ENCODE results near the gene DHX16. TPM values are rescaled to one million over a fixed set of nuclear protein-coding genes. Genes with fewer than 3 reads are reported as not detected.
"Not testable (repeated sequence)": the region's sequence is repeated elsewhere in the genome, so short reads cannot be mapped to it uniquely, and the experiment has no call there.

Gene DHX16
- total RNA-seq (2014; rRNA removed; shearing (Covaris generic)), result 59.5 and 86.3 TPM in 2 replicates

- H3K27ac ChIP-seq, result no peak within 1 kb of the TSS
- H3K27me3 ChIP-seq (replicated peaks), result no peaks in the 10 kb centered on the region
- H3K4me1 ChIP-seq (replicated peaks), result peaks cover 7% of the 10 kb centered on the region
- H3K9me3 ChIP-seq (replicated peaks), result no peaks in the 10 kb centered on the region
- peaks cover 55% of the 10 kb centered on the region for H3K36me3 ChIP-seq
- DNase-seq (ENCODE audit: low read depth in 1 of 2, low spot score in 2 of 2), result peak; percentile 95 to 97
- H3K4me3 ChIP-seq, result peak within 1 kb of the TSS; percentile 72
These were observed at the start of gene DHX16 for GRCh38 chr6:30672445-30673253. DHX16 (minus strand) TSS chr6:30673006; CDS start chr6:30672841, 165 bp downstream.

DNA sequence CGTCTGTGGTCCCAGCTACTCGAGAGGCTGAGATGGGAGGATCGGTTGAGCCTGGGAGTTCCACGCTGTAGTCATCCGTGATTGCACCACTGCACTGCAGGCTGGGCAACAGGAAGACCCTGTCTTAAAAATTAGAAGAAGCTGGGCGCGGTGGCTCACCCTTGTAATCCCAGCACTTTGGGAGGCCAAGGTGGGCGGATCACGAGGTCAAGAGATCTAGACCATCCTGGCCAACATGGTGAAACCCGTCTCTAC, 49.1 kb upstream of the DHX16 start:
- not testable (repeated sequence) for DNase-seq (ENCODE audit: low read depth in 1 of 2, low spot score in 2 of 2); H3K27me3 ChIP-seq (replicated peaks); H3K9me3 ChIP-seq (replicated peaks)
- Histone ChIP-seq H3K4me3 (peak overlapping the region; percentile 78), H3K4me1 (replicated peaks) (peaks cover 58% of the 10 kb centered on the region), H3K27ac (peak overlapping the region; percentile 64), H3K36me3 (peaks cover 64% of the 10 kb centered on the region)

DNA sequence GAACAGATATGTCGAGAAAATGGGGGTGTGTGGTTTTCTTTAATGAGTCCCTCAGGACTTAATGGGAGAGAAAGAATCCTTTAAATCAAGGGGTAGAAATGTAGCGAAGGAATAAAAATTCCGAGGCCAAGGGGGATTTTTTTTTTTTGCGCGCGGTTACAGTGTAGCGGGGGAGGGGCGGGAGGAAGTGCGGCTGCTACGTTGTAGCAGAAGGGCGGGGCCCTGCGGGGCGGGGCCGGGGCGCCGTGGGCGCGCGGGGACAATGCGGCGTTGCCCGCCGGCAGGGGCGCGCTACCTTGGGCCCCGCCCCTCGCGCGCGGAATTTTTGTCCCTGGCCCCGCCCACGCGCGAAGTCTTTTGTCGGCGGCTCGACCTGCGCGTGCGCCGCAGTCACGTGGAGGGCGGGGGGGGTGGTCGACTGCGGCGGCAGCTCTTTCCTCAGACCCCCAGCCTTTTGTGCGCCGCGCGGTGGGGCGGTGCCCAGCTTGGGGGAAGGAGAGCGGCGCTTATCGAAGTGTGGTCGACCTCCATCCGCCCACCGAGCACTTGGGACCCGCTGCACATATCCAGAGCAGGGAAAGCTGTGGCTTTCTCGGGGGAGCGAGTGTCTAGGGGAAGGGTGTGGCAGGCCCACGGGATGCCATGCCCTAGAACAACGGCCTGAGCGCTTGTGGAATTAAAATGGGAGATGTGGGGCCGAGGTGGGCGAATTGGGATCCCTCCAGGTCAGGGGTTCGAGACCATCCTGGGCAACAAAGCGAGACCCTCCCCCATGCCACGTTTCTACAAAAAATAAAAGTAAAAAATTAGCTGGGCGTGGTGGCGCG, 48.6 kb upstream of the DHX16 start:
- peaks cover 5% of the 10 kb centered on the region; the same call in 1 of the 2 replicates for H3K9me3 ChIP-seq (replicated peaks)
- peaks cover 61% of the 10 kb centered on the region for H3K36me3 ChIP-seq
- peak; percentile 89 to 92 for DNase-seq (ENCODE audit: low read depth in 1 of 2, low spot score in 2 of 2)
- H3K4me3 ChIP-seq, result peak overlapping the region; percentile 78
- peak overlapping the region; percentile 93 for H3K27ac ChIP-seq
- H3K27me3 ChIP-seq (replicated peaks), result no peaks in the 10 kb centered on the region; the same call in 1 of the 2 replicates
- H3K4me1 ChIP-seq (replicated peaks), result peaks cover 63% of the 10 kb centered on the region

GRCh38 chr6:30720738-30721197, 48.0 kb upstream of the DHX16 start:
- peak overlapping the region; percentile 78 for H3K4me3 ChIP-seq
- H3K36me3 ChIP-seq, result peaks cover 59% of the 10 kb centered on the region
- DNase-seq (ENCODE audit: low read depth in 1 of 2, low spot score in 2 of 2), result peak in 1 of 2 experiments; percentile 75
- peaks cover 63% of the 10 kb centered on the region for H3K4me1 ChIP-seq (replicated peaks)
- peaks cover 3% of the 10 kb centered on the region; the same call in 1 of the 2 replicates for H3K9me3 ChIP-seq (replicated peaks)
- peak overlapping the region; percentile 93 for H3K27ac ChIP-seq
- no peaks in the 10 kb centered on the region; the same call in 1 of the 2 replicates for H3K27me3 ChIP-seq (replicated peaks)

- Histone ChIP-seq H3K4me3 (peak within 1 kb of the TSS; percentile 78), H3K27ac (peak within 1 kb of the TSS; percentile 93), H3K9me3 (replicated peaks) (no peaks in the 10 kb centered on the region; the same call in 1 of the 2 replicates), H3K27me3 (replicated peaks) (no peaks in the 10 kb centered on the region; the same call in 1 of the 2 replicates), H3K36me3 (peaks cover 53% of the 10 kb centered on the region), H3K4me1 (replicated peaks) (peaks cover 56% of the 10 kb centered on the region)
- peak; percentile 94 to 98 for DNase-seq (ENCODE audit: low read depth in 1 of 2, low spot score in 2 of 2)
These were observed 47.3 kb upstream of the DHX16 start, which contains the start of gene TUBB for GRCh38 chr6:30719791-30720737. TUBB (plus strand) TSS chr6:30720352; CDS start chr6:30720507, 155 bp downstream.

GRCh38 chr6:30719356-30719755, 46.5 kb upstream of the DHX16 start:
- H3K27ac ChIP-seq, result peak overlapping the region; percentile 58
- DNase-seq (ENCODE audit: low read depth in 1 of 2, low spot score in 2 of 2), result no peak
- H3K4me3 ChIP-seq, result peak overlapping the region; percentile 78
- H3K36me3 ChIP-seq, result peaks cover 51% of the 10 kb centered on the region
- H3K4me1 ChIP-seq (replicated peaks), result peaks cover 51% of the 10 kb centered on the region
- H3K9me3 ChIP-seq (replicated peaks), result no peaks in the 10 kb centered on the region; the same call in 1 of the 2 replicates
- H3K27me3 ChIP-seq (replicated peaks), result no peaks in the 10 kb centered on the region; the same call in 1 of the 2 replicates

- H3K27me3 ChIP-seq (replicated peaks); H3K9me3 ChIP-seq (replicated peaks); DNase-seq (ENCODE audit: low read depth in 1 of 2, low spot score in 2 of 2): not testable (repeated sequence)
- peak overlapping the region; percentile 95 for H3K27ac ChIP-seq
- H3K4me1 ChIP-seq (replicated peaks), result peaks cover 40% of the 10 kb centered on the region
- peaks cover 50% of the 10 kb centered on the region for H3K36me3 ChIP-seq
- H3K4me3 ChIP-seq, result peak overlapping the region; percentile 18
These were observed 45.3 kb upstream of the DHX16 start for GRCh38 chr6:30717845-30718720.

GRCh38 chr6:30717129-30717844, 44.5 kb upstream of the DHX16 start, which contains the start of gene MDC1:
MDC1 (minus strand) TSS chr6:30717281; CDS start chr6:30715175, 2,106 bp downstream.
- no peaks in the 10 kb centered on the region; the same call in 1 of the 2 replicates for H3K9me3 ChIP-seq (replicated peaks)
- DNase-seq (ENCODE audit: low read depth in 1 of 2, low spot score in 2 of 2), result peak; percentile 100
- H3K4me1 ChIP-seq (replicated peaks), result peaks cover 32% of the 10 kb centered on the region
- peak within 1 kb of the TSS; percentile 95 for H3K27ac ChIP-seq
- H3K36me3 ChIP-seq, result peaks cover 50% of the 10 kb centered on the region
- peak within 1 kb of the TSS; percentile 47 for H3K4me3 ChIP-seq
- no peaks in the 10 kb centered on the region; the same call in 1 of the 2 replicates for H3K27me3 ChIP-seq (replicated peaks)

GRCh38 chr6:30716879-30717128, 44.0 kb upstream of the DHX16 start:
- no peaks in the 10 kb centered on the region; the same call in 1 of the 2 replicates for H3K9me3 ChIP-seq (replicated peaks)
- H3K4me3 ChIP-seq, result peak overlapping the region; percentile 47
- H3K36me3 ChIP-seq, result peaks cover 50% of the 10 kb centered on the region
- H3K27ac ChIP-seq, result peak overlapping the region; percentile 94
- H3K4me1 ChIP-seq (replicated peaks), result peaks cover 30% of the 10 kb centered on the region
- H3K27me3 ChIP-seq (replicated peaks), result no peaks in the 10 kb centered on the region; the same call in 1 of the 2 replicates
- no peak for DNase-seq (ENCODE audit: low read depth in 1 of 2, low spot score in 2 of 2)

GRCh38 chr6:30714263-30714662, 41.5 kb upstream of the DHX16 start:
- H3K27me3 ChIP-seq (replicated peaks), result no peaks in the 10 kb centered on the region
- no peaks in the 10 kb centered on the region for H3K9me3 ChIP-seq (replicated peaks)
- no peak overlapping the region for H3K4me3 ChIP-seq
- DNase-seq (ENCODE audit: low read depth in 1 of 2, low spot score in 2 of 2), result no peak
- H3K36me3 ChIP-seq, result peaks cover 52% of the 10 kb centered on the region
- peaks cover 25% of the 10 kb centered on the region for H3K4me1 ChIP-seq (replicated peaks)
- H3K27ac ChIP-seq, result no peak overlapping the region

DNA sequence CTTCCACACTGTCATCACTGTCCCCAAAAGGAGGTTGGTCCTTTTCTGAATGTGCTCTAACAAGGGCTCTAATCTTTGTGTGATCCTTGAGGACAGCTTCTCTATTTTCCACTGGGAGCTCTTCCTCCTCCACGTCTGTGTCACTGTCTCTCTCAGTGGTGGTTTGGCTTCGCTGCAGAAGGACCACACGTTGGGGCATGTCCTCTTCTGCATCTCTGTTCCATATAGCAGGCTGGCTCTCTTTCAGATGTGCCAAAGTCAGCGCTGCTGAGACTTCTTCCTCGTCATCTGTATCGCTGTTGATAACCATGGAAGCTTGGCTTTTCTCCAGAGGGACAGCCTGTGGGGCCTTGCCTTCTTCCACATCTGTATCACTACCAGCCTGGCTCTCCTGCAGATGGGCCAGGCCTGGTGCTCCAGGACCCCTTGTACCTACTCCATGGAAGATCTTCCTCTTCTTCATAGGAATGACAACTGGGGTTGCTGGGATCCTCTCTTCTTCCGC, 39.7 kb upstream of the DHX16 start:
- no peaks in the 10 kb centered on the region for H3K27me3 ChIP-seq (replicated peaks)
- peaks cover 10% of the 10 kb centered on the region for H3K4me1 ChIP-seq (replicated peaks)
- no peak for DNase-seq (ENCODE audit: low read depth in 1 of 2, low spot score in 2 of 2)
- H3K27ac ChIP-seq, result no peak overlapping the region
- H3K36me3 ChIP-seq, result peaks cover 66% of the 10 kb centered on the region
- no peak overlapping the region for H3K4me3 ChIP-seq
- H3K9me3 ChIP-seq (replicated peaks), result no peaks in the 10 kb centered on the region
